Upper lobe of right lung (tissue), 1 donor: ENCODE results near the gene POU2AF2. TPM values are rescaled to one million over a fixed set of nuclear protein-coding genes. Genes with fewer than 3 reads are reported as not detected.
A peak's percentile ranks its signal among the peaks of the same experiment; 100 is the strongest.

Source experiments
- ATAC-seq: fragments of 200-7000 bp; cut with Tn5 transposase; one replicate; pipeline ENCODE4 v1.9.1; 2020; ENCODE audit warnings: mild to moderate bottlenecking, moderate library complexity
- DNase-seq: peaks from one replicate; pipeline ENCODE4 v3.0.0-alpha.2; 2020
- H3K27ac ChIP-seq: fragments of 200-600 bp; one replicate; pipeline ENCODE4 v1.8.0; 2022
- H3K27me3 ChIP-seq: fragments of 200-600 bp; one replicate; pipeline ENCODE4 v1.8.0; 2022; ENCODE audit warnings: mild to moderate bottlenecking
- H3K36me3 ChIP-seq: fragments of 200-600 bp; one replicate; pipeline ENCODE4 v1.8.0; 2022
- H3K4me1 ChIP-seq: fragments of 200-600 bp; one replicate; pipeline ENCODE4 v1.8.0; 2022
- H3K4me3 ChIP-seq: fragments of 200-600 bp; one replicate; pipeline ENCODE4 v1.8.0; 2022; ENCODE audit warnings: mild to moderate bottlenecking
- H3K9me3 ChIP-seq: fragments of 200-600 bp; one replicate; pipeline ENCODE4 v1.8.0; 2022
- intact Hi-C: fragments of 100-400 bp; cut with DNase I; formaldehyde crosslinking; loops from one replicate; pipeline ENCODE4 v1.11.0; 2022
- total RNA-seq: library from RNA; stranded (reverse); fragmentation: NEBNext Ultra II Directional; extraction: Animal tissue kit (Norgen Biotek cat#: 25700); gene quantifications from one replicate; pipeline ENCODE4 v1.2.1, GENCODE V29; 2021
- TF ChIP-seq, protein P1 (sequence below): fragments of 200-600 bp; IDR thresholded peaks from one replicate; pipeline ENCODE4 v1.8.0; 2022; ENCODE audit warnings: antibody characterized with exemption
- donor health status: DM: no; HTN: yes; CAD: no; lungs with severe emphysema.

Gene POU2AF2
- total RNA-seq, 1 donor from 2014 or later: not detected

DNA sequence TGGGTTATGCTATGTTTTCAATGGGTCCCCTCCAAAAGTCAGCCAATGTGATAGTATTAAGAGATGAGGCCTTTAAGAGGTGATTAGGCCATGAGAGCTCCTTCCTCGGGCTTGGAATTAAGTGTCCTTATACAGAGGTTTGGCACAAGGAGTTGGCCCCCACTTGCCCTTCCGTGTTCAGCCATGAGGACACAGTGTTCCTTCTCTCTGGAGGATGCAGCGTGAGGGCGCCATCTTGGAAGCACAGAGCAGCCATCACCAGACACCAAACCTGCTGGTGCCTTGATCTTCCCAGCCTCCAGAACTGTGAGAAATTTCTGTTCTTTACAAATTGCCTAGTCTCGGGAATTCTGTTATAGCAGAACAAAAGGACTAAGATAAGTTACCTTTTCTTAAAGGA is 79.7 kb downstream of the POU2AF2 start:
- H3K36me3 ChIP-seq: no peaks in the 10 kb centered on the region
- no peaks in the 10 kb centered on the region for H3K27me3 ChIP-seq
- DNase-seq (no peak), ATAC-seq (no peak)
- no peak overlapping the region for H3K27ac ChIP-seq
- H3K9me3 ChIP-seq: no peaks in the 10 kb centered on the region
- intact Hi-C loops: no loop called here
- no peak overlapping the region for H3K4me3 ChIP-seq
- TF ChIP-seq, protein P1, sequence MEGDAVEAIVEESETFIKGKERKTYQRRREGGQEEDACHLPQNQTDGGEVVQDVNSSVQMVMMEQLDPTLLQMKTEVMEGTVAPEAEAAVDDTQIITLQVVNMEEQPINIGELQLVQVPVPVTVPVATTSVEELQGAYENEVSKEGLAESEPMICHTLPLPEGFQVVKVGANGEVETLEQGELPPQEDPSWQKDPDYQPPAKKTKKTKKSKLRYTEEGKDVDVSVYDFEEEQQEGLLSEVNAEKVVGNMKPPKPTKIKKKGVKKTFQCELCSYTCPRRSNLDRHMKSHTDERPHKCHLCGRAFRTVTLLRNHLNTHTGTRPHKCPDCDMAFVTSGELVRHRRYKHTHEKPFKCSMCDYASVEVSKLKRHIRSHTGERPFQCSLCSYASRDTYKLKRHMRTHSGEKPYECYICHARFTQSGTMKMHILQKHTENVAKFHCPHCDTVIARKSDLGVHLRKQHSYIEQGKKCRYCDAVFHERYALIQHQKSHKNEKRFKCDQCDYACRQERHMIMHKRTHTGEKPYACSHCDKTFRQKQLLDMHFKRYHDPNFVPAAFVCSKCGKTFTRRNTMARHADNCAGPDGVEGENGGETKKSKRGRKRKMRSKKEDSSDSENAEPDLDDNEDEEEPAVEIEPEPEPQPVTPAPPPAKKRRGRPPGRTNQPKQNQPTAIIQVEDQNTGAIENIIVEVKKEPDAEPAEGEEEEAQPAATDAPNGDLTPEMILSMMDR: no peak
- H3K4me1 ChIP-seq: no peaks in the 10 kb centered on the region

DNA sequence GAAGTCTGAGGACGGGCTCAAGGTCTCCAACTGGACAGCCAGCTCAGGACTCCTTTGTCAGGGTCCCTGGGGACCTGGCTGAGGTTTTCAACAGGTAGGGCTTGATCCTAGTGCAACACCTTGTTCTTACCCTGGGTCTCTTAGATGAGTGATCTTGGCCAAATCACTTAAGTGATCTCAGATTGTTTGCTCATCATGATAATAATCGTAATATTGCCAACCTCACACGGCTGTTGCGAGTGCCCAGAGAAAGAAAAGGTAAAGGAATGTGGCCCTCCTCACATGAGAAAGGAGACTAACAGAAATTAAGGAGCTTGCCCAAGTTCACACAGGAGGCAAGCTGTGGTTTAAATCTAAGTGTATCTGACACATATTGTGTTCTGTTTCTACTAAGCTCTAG is 81.3 kb downstream of the POU2AF2 start:
- H3K27ac ChIP-seq: no peak overlapping the region
- TF ChIP-seq, protein P1: no peak
- intact Hi-C loops: no loop called here
- H3K4me3 ChIP-seq: no peak overlapping the region
- DNase-seq (no peak), ATAC-seq (no peak)
- H3K9me3 ChIP-seq: no peaks in the 10 kb centered on the region
- H3K4me1 ChIP-seq: no peaks in the 10 kb centered on the region
- no peaks in the 10 kb centered on the region for H3K36me3 ChIP-seq
- H3K27me3 ChIP-seq: no peaks in the 10 kb centered on the region

DNA sequence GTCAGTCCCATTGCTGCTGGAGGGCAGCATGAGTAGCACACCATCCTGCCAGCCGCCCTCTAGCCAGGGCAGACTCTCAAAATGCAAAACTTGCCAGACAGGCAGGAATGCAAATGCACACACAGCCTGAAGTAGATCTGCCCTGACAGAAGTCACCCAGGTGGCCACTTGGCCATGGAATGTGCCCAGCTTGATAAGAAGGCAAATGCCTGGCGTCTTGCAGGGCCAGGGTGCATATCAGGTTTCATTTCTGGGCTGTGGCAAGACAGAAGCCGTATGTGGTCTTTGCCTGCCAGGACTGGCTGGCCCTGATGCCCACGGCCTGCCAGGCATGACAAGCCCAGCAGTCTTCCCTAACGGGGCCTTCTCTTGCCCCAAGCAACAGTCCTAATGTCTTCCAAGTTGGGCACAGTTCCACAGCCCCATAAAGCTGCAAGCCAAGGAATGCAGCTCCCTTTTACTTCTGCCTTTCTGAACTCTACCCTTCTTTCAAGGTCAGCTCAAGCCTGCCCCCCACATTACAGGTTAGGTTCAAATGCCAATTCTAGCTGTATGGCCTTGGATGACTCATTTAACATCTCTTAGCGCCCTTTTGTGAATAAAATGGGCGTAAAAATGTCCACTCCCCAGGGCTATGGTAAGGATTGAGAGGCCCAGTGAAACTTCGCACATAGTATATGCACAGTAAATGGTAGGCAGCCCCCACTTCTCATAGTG is 82.5 kb downstream of the POU2AF2 start:
- H3K4me1 ChIP-seq: no peaks in the 10 kb centered on the region
- intact Hi-C loops: no loop called here
- H3K36me3 ChIP-seq: no peaks in the 10 kb centered on the region
- ATAC-seq (peak; percentile 92), DNase-seq (peak; percentile 88)
- H3K9me3 ChIP-seq: no peaks in the 10 kb centered on the region
- TF ChIP-seq, protein P1: no peak
- H3K27me3 ChIP-seq: no peaks in the 10 kb centered on the region
- no peak overlapping the region for H3K27ac ChIP-seq
- H3K4me3 ChIP-seq: no peak overlapping the region

DNA sequence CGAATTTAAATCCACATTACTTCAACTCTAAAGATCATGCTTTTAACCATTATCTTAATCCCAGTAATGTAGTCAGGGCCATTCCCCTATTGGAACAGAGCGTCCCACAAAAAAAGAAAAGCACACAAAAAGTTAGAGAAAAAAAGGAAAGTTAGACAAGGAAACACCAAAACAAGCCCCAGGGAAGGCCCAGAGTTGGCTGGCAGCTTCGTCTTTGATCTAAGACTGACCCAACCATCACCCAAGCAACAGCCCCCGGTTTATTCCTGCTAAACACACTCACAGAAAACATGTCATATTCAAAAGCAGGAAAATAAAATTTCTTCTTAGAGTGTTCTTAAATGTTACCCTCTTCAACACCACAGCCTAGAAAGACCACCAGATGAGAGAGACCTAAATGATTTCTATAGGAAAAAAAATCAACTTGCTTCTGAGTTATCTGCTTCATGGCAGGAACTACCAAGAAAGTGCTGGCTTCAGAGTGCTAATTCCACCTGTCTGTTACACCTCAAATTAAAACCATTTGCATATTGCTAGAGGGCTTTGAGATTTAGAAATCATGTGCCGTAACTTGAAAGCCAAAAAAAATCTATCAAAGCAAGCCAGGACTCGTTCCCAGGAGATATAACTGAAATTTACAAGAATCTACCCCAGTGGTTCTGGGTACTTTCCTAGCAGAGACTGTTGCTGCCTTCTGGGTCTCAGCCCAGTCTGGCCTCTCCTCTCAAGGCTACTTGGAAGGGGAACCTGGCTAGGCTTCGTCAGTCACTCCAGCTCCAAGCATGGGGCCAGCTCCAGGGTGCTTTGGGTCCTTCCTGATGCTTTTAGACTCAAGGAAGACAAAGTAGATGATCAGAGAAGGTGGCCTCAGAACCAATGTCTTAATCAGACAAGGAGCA is 84.0 kb downstream of the POU2AF2 start:
- Histone ChIP-seq H3K4me3 (no peak overlapping the region), H3K36me3 (no peaks in the 10 kb centered on the region), H3K4me1 (peaks cover 3% of the 10 kb centered on the region), H3K9me3 (no peaks in the 10 kb centered on the region), H3K27me3 (no peaks in the 10 kb centered on the region), H3K27ac (no peak overlapping the region)
- DNase-seq: no peak
- intact Hi-C loops: no loop called here
- TF ChIP-seq, protein P1: no peak
- no peak for ATAC-seq

DNA sequence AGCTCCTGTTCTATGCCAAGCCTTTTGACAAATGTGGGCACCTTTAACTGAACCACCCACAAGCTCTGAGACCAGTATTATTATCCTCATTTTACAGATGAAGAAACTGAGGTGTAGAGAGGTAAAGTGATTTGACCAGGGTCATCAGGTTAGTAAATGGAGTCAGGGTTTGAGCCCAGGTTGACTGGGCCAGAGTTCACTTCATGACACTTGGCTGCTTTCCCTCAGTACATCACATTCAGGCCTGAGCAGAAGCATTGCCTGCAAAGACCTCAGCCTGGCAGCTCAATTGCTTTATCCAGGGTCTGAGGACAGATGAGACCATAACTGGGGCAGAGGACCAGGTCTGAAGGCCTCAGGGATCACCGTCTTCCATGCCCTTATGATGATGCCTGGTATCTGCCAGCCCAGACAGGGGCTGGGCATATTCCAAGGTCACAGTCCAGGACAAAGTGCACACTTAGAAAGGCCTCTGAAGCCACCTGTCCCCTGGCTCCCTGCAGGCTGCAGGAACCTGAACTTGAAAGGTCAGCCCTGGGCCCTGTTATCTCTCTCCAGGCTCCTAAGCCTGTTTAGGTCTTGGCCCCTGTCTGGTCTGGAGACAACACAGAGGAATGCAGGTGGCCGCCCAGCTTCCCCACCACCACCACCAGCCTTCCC is 84.8 kb downstream of the POU2AF2 start:
- intact Hi-C loops: no loop called here
- ATAC-seq (no peak), DNase-seq (no peak)
- no peak overlapping the region for H3K27ac ChIP-seq
- no peaks in the 10 kb centered on the region for H3K27me3 ChIP-seq
- H3K36me3 ChIP-seq: no peaks in the 10 kb centered on the region
- TF ChIP-seq, protein P1: no peak
- no peaks in the 10 kb centered on the region for H3K9me3 ChIP-seq
- no peak overlapping the region for H3K4me3 ChIP-seq
- H3K4me1 ChIP-seq: peaks cover 8% of the 10 kb centered on the region
